GM18520 (cell line): ENCODE data around the gene ZSCAN25.
"Not testable (repeated sequence)": the region's sequence is repeated elsewhere in the genome, so short reads cannot be mapped to it uniquely, and the experiment has no call there.

ENCODE experiments used
- ATAC-seq: cut with Tn5 transposase; IDR thresholded peaks from one replicate; pipeline ENCODE4 v1.9.1; 2021; ENCODE audit not compliant: unreplicated experiment

ZSCAN25 gene

GRCh38 chr7:99617192-99617781 is 541 bp downstream of the ZSCAN25 start:
- ATAC-seq = peak; percentile 17

GRCh38 chr7:99618726-99619125 is 2.0 kb downstream of the ZSCAN25 start:
- ATAC-seq = no peak

GRCh38 chr7:99619571-99620130 is 2.9 kb downstream of the ZSCAN25 start:
- no peak for ATAC-seq

GRCh38 chr7:99621271-99621670 is 4.5 kb downstream of the ZSCAN25 start:
- ATAC-seq = no peak

- no peak for ATAC-seq
Measured at GRCh38 chr7:99622596-99622995, 5.8 kb downstream of the ZSCAN25 start.

GRCh38 chr7:99623091-99623693 is 6.4 kb downstream of the ZSCAN25 start:
- ATAC-seq = no peak

GRCh38 chr7:99623702-99624447 is 7.1 kb downstream of the ZSCAN25 start:
- no peak for ATAC-seq

- ATAC-seq = no peak
Measured at GRCh38 chr7:99624484-99624883, 7.7 kb downstream of the ZSCAN25 start.

GRCh38 chr7:99625321-99625720 is 8.6 kb downstream of the ZSCAN25 start:
- no peak for ATAC-seq

GRCh38 chr7:99625961-99626360 is 9.2 kb downstream of the ZSCAN25 start:
- no peak for ATAC-seq

GRCh38 chr7:99626661-99627060 is 9.9 kb downstream of the ZSCAN25 start:
- no peak for ATAC-seq

- no peak for ATAC-seq
Measured at GRCh38 chr7:99627513-99627912, 10.8 kb downstream of the ZSCAN25 start.

GRCh38 chr7:99628471-99629465 is 12.0 kb downstream of the ZSCAN25 start:
- ATAC-seq = no peak

- no peak for ATAC-seq
Measured at GRCh38 chr7:99629643-99630042, 12.9 kb downstream of the ZSCAN25 start.

GRCh38 chr7:99631295-99632109 is 14.8 kb downstream of the ZSCAN25 start:
- no peak for ATAC-seq

GRCh38 chr7:99637414-99637813 is 20.7 kb downstream of the ZSCAN25 start:
- ATAC-seq = not testable (repeated sequence)

- ATAC-seq = no peak
Measured at GRCh38 chr7:99638731-99639130, 22.0 kb downstream of the ZSCAN25 start.

- no peak for ATAC-seq
Measured at GRCh38 chr7:99639267-99639666, 22.5 kb downstream of the ZSCAN25 start.

- no peak for ATAC-seq
Measured at GRCh38 chr7:99642027-99642426, 25.3 kb downstream of the ZSCAN25 start.

- no peak for ATAC-seq
Measured at GRCh38 chr7:99643464-99643863, 26.7 kb downstream of the ZSCAN25 start.
